Upper lobe of right lung (tissue), 1 donor: ENCODE measurements around the gene CHSY3. TPM values are rescaled to one million over a fixed set of nuclear protein-coding genes. Genes with fewer than 3 reads are reported as not detected.

Experiments
- ATAC-seq: fragments of 200-7000 bp; cut with Tn5 transposase; one replicate; pipeline ENCODE4 v1.9.1; 2020; ENCODE audit warnings: mild to moderate bottlenecking, moderate library complexity
- DNase-seq: peaks from one replicate; pipeline ENCODE4 v3.0.0-alpha.2; 2020
- H3K27ac ChIP-seq: fragments of 200-600 bp; one replicate; pipeline ENCODE4 v1.8.0; 2022
- H3K27me3 ChIP-seq: fragments of 200-600 bp; one replicate; pipeline ENCODE4 v1.8.0; 2022; ENCODE audit warnings: mild to moderate bottlenecking
- H3K36me3 ChIP-seq: fragments of 200-600 bp; one replicate; pipeline ENCODE4 v1.8.0; 2022
- H3K4me1 ChIP-seq: fragments of 200-600 bp; one replicate; pipeline ENCODE4 v1.8.0; 2022
- H3K4me3 ChIP-seq: fragments of 200-600 bp; one replicate; pipeline ENCODE4 v1.8.0; 2022; ENCODE audit warnings: mild to moderate bottlenecking
- H3K9me3 ChIP-seq: fragments of 200-600 bp; one replicate; pipeline ENCODE4 v1.8.0; 2022
- intact Hi-C: fragments of 100-400 bp; cut with DNase I; formaldehyde crosslinking; loops from one replicate; pipeline ENCODE4 v1.11.0; 2022
- total RNA-seq: library from RNA; stranded (reverse); fragmentation: NEBNext Ultra II Directional; extraction: Animal tissue kit (Norgen Biotek cat#: 25700); gene quantifications from one replicate; pipeline ENCODE4 v1.2.1, GENCODE V29; 2021
- TF ChIP-seq, protein P1 (sequence below): fragments of 200-600 bp; IDR thresholded peaks from one replicate; pipeline ENCODE4 v1.8.0; 2022; ENCODE audit warnings: antibody characterized with exemption
- donor health status: DM: no; HTN: yes; CAD: no; lungs with severe emphysema.

Gene CHSY3
- total RNA-seq, 1 donor from 2014 or later: 5.7 TPM

DNA sequence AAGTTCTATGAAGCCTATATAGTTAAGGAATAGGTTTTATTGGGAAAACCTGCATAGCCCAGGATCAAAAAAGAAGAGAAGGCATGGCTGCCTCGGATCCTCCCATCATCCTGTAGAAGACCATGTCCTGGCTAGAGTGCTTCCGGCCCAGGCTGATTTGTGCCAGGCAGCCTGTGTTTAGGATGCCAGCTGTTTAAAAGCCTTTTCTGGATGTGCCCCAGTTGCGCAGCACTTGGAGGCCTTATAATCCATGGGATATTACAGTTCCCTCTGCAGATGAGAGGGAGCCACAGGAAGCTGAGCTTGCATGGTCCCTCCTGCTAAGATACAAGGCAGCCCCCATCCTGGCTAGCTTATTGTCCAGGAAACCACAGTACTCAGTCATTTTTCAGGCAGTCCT, 97.9 kb downstream of the CHSY3 start:
- intact Hi-C loops: no loop called here
- H3K9me3 ChIP-seq: no peaks in the 10 kb centered on the region

DNA sequence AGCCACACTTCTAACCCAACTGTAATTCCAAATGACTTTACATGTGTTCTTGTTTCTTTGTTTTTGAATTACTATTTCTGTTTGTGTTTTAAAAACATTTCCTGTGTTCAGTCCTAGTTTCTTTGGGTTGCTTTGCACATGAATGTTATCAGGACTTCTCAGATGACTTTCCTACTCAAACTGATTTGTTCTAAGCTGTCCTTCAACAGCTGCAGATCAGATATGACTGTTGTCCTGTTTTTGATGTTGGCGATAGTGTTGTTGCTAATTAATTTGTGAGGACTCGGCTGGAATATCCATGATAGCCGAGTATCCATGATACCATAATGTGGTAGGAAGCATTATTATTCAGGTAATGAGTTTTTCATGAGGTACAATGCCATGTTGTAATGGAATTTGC, 98.6 kb downstream of the CHSY3 start:
- intact Hi-C loops: no loop called here
- Histone ChIP-seq H3K4me3 (no peak overlapping the region), H3K4me1 (no peaks in the 10 kb centered on the region), H3K27ac (no peak overlapping the region), H3K9me3 (no peaks in the 10 kb centered on the region), H3K27me3 (no peaks in the 10 kb centered on the region), H3K36me3 (no peaks in the 10 kb centered on the region)
- no peak for ATAC-seq
- TF ChIP-seq, protein P1, sequence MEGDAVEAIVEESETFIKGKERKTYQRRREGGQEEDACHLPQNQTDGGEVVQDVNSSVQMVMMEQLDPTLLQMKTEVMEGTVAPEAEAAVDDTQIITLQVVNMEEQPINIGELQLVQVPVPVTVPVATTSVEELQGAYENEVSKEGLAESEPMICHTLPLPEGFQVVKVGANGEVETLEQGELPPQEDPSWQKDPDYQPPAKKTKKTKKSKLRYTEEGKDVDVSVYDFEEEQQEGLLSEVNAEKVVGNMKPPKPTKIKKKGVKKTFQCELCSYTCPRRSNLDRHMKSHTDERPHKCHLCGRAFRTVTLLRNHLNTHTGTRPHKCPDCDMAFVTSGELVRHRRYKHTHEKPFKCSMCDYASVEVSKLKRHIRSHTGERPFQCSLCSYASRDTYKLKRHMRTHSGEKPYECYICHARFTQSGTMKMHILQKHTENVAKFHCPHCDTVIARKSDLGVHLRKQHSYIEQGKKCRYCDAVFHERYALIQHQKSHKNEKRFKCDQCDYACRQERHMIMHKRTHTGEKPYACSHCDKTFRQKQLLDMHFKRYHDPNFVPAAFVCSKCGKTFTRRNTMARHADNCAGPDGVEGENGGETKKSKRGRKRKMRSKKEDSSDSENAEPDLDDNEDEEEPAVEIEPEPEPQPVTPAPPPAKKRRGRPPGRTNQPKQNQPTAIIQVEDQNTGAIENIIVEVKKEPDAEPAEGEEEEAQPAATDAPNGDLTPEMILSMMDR: no peak
- DNase-seq: no peak

More for the DNA sequence above, 97.9 kb downstream of the CHSY3 start:
- DNase-seq: no peak
- TF ChIP-seq, protein P1: no peak
- Histone ChIP-seq H3K27me3 (no peaks in the 10 kb centered on the region), H3K4me3 (no peak overlapping the region), H3K27ac (no peak overlapping the region), H3K36me3 (no peaks in the 10 kb centered on the region), H3K4me1 (no peaks in the 10 kb centered on the region)
- ATAC-seq: no peak

DNA sequence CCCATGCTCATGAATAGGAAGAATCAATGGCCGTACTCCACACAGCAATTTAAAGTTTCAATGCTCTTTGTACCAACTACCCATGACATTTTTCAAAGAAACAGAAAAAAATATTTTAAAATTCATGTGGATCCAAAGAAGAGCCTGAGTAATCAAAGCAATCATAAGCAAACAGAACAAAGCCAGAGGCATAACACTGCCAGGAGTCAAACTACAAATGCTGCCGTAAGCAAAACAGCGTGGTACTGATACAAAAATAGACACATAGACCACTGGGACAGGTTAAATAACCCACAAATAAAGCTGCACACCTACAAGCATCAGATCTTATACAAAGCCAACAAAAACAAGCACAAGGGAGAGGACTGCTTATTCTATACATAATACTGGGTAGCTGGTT, 107.7 kb downstream of the CHSY3 start:
- DNase-seq: no peak
- no peaks in the 10 kb centered on the region for H3K27me3 ChIP-seq
- TF ChIP-seq, protein P1: no peak
- no peaks in the 10 kb centered on the region for H3K4me1 ChIP-seq
- H3K4me3 ChIP-seq: no peak overlapping the region
- no peak overlapping the region for H3K27ac ChIP-seq
- intact Hi-C loops: no loop called here
- no peak for ATAC-seq
- H3K36me3 ChIP-seq: no peaks in the 10 kb centered on the region
- no peaks in the 10 kb centered on the region for H3K9me3 ChIP-seq

DNA sequence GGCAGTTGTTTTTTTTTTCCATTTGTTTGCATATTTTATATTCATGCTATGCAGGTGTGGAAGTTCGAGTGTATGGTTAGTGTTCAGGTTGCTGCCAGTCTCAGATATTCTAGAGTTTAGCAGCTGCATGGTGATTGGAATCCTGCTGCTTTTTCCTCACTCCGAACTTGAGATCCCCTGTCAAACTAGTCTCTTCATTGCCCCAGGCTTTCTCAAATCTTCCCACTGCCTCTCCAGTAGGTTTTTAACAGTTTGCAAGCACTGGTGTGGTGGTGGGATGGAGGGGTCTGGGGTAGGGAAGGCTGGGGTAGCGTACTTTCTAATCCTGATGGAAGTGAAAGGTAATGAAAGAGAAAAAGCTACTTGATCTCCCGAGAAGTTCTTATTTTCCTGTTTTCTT, 112.9 kb downstream of the CHSY3 start:
- Histone ChIP-seq H3K36me3 (no peaks in the 10 kb centered on the region), H3K27me3 (no peaks in the 10 kb centered on the region), H3K4me3 (no peak overlapping the region), H3K4me1 (no peaks in the 10 kb centered on the region), H3K9me3 (no peaks in the 10 kb centered on the region), H3K27ac (no peak overlapping the region)
- TF ChIP-seq, protein P1: no peak
- ATAC-seq (no peak), DNase-seq (no peak)
- intact Hi-C loops: no loop called here

DNA sequence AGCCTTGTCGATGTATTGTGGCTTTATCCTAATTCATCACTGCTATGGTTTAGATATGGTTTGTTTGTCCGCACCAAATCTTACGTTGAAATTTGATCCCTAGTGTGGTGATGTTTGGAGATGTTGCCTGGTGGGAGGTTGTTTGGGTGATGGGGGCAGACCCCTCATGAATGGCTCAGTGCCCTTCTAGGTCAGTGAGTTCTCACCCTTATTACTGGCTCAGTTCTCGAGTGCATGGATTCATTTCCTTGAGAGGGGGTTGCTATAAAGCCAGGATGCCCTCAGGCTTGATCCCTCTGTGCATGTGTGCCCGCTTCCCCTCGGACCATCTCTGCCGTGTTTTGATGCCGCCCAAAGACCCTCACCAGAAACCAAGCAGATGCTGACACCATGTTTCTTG, 114.4 kb downstream of the CHSY3 start:
- Histone ChIP-seq H3K36me3 (no peaks in the 10 kb centered on the region), H3K27ac (no peak overlapping the region), H3K4me3 (no peak overlapping the region), H3K9me3 (no peaks in the 10 kb centered on the region), H3K27me3 (no peaks in the 10 kb centered on the region), H3K4me1 (no peaks in the 10 kb centered on the region)
- intact Hi-C loops: no loop called here
- DNase-seq (no peak), ATAC-seq (no peak)
- TF ChIP-seq, protein P1: no peak

DNA sequence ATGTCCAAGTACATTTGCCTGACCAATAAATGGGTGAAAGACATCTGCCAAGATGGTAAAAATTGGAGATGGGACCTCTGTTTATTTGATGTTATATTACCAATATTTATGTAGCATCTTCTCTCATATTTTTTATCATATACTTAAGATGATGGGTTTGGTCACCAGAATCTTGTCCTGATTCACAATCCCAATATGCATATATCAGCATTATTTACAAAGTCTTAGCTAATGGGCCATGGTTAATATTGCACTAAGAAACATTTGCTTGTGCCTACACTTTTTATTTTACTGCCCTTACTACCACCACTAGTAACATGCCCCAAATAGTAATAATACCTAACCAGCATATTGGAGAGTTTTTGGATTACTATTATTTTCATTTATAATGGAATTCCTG, 116.7 kb downstream of the CHSY3 start:
- Histone ChIP-seq H3K36me3 (no peaks in the 10 kb centered on the region), H3K4me1 (no peaks in the 10 kb centered on the region), H3K4me3 (no peak overlapping the region), H3K9me3 (no peaks in the 10 kb centered on the region), H3K27me3 (no peaks in the 10 kb centered on the region), H3K27ac (no peak overlapping the region)
- ATAC-seq (no peak), DNase-seq (no peak)
- TF ChIP-seq, protein P1: no peak
- intact Hi-C loops: no loop called here
